ENCODE results near the gene RAMP3. TPM values are rescaled to one million over a fixed set of nuclear protein-coding genes. Genes with fewer than 3 reads are reported as not detected.
"Not testable (repeated sequence)": the region's sequence is repeated elsewhere in the genome, so short reads cannot be mapped to it uniquely, and the experiment has no call there.

The RAMP3 gene
- total RNA-seq, 1 donor from 2014 or later, result 5.7 TPM

DNA sequence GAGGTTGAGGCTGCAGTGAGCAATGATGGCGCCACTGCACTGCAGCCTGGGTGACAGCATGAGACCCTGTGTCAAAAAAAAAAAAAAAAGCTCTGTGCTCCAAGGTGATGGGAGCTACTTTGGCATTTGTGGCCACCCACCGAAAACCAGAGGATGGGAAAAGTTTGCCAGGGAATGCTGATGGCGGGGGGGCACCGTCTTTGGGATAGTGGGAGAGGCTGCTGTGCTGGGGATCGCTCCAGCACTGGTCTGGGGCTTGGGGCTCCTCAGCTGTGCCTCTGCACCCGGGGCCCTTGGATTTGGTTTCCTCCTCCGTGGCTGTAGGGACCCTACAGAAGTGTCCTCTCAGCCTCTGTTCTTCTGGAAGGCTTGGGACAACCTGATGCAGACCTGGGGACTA lies 11.7 kb upstream of the RAMP3 start:
- H3K27me3 ChIP-seq (ENCODE audit: control insufficient read depth in 3 of 3, insufficient read depth in 3 of 3, low read length in 3 of 3), result peaks cover 7 to 37% (median 19%) of the 10 kb centered on the region in 3 donors
- no peaks in the 10 kb centered on the region for H3K4me1 ChIP-seq (ENCODE audit: control insufficient read depth in 3 of 3, insufficient read depth in 3 of 3, low read length in 3 of 3)
- H3K9me3 ChIP-seq (ENCODE audit: control insufficient read depth in 3 of 3, low read length in 3 of 3), result no peaks in the 10 kb centered on the region
- H3K27ac ChIP-seq (ENCODE audit: low read depth, low read length), result no peak overlapping the region
- H3K9ac ChIP-seq (ENCODE audit: low read depth in 1 of 3, low read length in 3 of 3), result no peak overlapping the region
- no peak overlapping the region for H3K4me3 ChIP-seq (ENCODE audit: low read length in 3 of 3)
- no peaks in the 10 kb centered on the region for H3K36me3 ChIP-seq (ENCODE audit: control insufficient read depth in 3 of 3, insufficient read depth in 3 of 3, low read length in 3 of 3)

DNA sequence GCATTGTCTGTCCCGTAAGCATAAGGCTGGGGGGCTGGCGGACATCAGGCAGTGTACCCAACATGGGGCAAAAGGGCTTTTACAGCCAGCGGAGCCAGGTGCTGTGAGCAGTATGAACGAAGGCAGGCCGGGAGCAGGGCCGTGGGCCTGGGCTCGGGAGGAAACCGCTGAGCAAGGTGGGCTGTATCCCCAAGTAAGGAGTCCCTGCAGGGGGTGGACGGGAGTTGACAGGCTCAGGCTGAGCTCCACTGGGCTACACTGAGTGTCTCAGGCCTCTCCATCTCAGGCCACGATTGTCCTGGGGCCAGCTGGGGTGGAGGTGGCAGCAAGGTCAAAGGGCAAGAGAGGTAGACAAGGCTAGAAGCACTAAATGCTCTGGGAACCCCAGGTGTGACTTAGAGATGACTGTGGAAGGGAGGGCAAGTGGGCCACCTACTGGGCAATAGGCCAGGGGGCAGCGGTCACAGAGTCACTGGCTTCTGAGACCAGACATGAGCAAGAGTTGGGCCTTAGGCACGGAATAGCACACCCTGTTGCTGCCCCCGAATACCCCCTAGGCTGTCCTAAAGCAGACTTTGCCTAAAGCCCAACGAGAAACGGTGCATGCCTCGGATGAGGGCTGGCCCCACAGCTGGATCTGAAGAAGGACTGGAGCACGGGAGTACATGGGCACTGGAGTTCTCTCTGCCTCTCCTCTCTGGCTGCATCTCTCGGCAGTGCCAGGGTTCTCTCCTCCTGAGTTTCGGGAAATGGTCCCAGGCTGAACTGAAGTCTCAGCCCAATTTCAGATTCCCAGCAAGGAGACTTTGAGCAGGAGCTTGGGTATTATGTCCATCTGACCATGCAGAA lies 10.8 kb upstream of the RAMP3 start:
- Histone ChIP-seq H3K27me3 (ENCODE audit: control insufficient read depth in 3 of 3, insufficient read depth in 3 of 3, low read length in 3 of 3) (peaks cover 7 to 42% (median 22%) of the 10 kb centered on the region in 3 donors), H3K9me3 (ENCODE audit: control insufficient read depth in 3 of 3, low read length in 3 of 3) (no peaks in the 10 kb centered on the region), H3K4me1 (ENCODE audit: control insufficient read depth in 3 of 3, insufficient read depth in 3 of 3, low read length in 3 of 3) (no peaks in the 10 kb centered on the region), H3K27ac (ENCODE audit: low read depth, low read length) (no peak overlapping the region), H3K9ac (ENCODE audit: low read depth in 1 of 3, low read length in 3 of 3) (no peak overlapping the region), H3K36me3 (ENCODE audit: control insufficient read depth in 3 of 3, insufficient read depth in 3 of 3, low read length in 3 of 3) (no peaks in the 10 kb centered on the region), H3K4me3 (ENCODE audit: low read length in 3 of 3) (no peak overlapping the region)

DNA sequence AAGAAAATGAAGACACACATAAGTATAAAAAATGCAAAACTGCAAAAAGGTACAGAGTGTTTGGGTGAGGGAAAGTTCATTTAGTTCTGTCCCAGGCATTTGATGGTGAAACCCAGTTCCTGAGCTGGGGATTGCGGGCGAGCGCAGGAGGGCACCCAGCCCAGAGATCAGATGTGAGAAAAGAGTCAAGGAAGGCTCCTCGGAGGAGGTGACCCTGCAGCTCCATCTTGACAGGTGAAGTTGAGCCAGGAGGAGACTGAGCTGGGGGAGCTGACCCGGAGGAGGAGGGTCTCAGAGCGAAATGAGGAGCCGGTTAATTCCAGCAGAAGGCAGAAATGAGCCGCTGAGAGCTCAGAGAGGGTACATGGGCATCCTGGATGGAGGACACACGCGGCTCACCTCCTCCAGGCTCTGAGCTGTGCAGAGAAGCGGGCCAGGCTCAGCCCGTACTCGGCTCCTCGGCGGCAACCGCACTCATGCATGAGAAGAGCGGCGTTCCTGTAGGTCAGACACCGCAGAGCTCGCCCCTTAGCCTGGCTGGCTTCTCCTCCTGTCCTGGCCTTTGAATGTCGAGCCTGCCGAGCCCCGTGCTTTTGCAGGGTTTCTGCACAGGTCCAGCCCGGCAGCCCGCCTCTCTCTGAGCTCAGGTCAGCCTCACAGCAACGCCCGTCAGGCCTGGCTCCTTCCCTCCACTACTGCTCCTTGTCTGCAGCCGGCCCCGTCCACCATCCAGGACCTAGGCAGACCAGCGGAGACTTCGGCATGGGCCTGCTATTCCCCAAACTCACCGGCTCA lies 9.5 kb upstream of the RAMP3 start:
- H3K27me3 ChIP-seq (ENCODE audit: control insufficient read depth in 3 of 3, insufficient read depth in 3 of 3, low read length in 3 of 3), result peaks cover 7 to 46% (median 22%) of the 10 kb centered on the region in 3 donors
- no peak overlapping the region for H3K4me3 ChIP-seq (ENCODE audit: low read length in 3 of 3)
- no peaks in the 10 kb centered on the region for H3K36me3 ChIP-seq (ENCODE audit: control insufficient read depth in 3 of 3, insufficient read depth in 3 of 3, low read length in 3 of 3)
- H3K27ac ChIP-seq (ENCODE audit: low read depth, low read length), result no peak overlapping the region
- H3K9me3 ChIP-seq (ENCODE audit: control insufficient read depth in 3 of 3, low read length in 3 of 3), result no peaks in the 10 kb centered on the region
- no peaks in the 10 kb centered on the region for H3K4me1 ChIP-seq (ENCODE audit: control insufficient read depth in 3 of 3, insufficient read depth in 3 of 3, low read length in 3 of 3)
- no peak overlapping the region for H3K9ac ChIP-seq (ENCODE audit: low read depth in 1 of 3, low read length in 3 of 3)

DNA sequence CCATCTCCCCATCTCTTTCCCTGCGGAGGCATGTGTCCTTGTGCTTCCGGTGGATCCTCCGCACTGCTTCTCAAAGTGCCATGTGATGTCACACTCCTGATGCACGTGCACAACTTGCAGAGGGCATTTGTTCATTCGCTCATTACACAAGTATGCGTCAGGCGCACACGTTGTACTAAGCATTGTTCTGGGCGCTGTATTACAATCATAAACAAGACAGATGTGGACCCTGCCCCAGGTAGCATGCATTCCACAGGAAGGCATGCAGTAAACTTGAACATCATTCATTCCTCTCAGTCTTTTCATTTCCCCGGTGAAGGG lies 9.0 kb upstream of the RAMP3 start:
- no peak overlapping the region for H3K27ac ChIP-seq (ENCODE audit: low read depth, low read length)
- no peaks in the 10 kb centered on the region for H3K36me3 ChIP-seq (ENCODE audit: control insufficient read depth in 3 of 3, insufficient read depth in 3 of 3, low read length in 3 of 3)
- no peaks in the 10 kb centered on the region for H3K9me3 ChIP-seq (ENCODE audit: control insufficient read depth in 3 of 3, low read length in 3 of 3)
- H3K9ac ChIP-seq (ENCODE audit: low read depth in 1 of 3, low read length in 3 of 3), result no peak overlapping the region
- peaks cover 7 to 46% (median 22%) of the 10 kb centered on the region in 3 donors for H3K27me3 ChIP-seq (ENCODE audit: control insufficient read depth in 3 of 3, insufficient read depth in 3 of 3, low read length in 3 of 3)
- no peak overlapping the region for H3K4me3 ChIP-seq (ENCODE audit: low read length in 3 of 3)
- no peaks in the 10 kb centered on the region for H3K4me1 ChIP-seq (ENCODE audit: control insufficient read depth in 3 of 3, insufficient read depth in 3 of 3, low read length in 3 of 3)

DNA sequence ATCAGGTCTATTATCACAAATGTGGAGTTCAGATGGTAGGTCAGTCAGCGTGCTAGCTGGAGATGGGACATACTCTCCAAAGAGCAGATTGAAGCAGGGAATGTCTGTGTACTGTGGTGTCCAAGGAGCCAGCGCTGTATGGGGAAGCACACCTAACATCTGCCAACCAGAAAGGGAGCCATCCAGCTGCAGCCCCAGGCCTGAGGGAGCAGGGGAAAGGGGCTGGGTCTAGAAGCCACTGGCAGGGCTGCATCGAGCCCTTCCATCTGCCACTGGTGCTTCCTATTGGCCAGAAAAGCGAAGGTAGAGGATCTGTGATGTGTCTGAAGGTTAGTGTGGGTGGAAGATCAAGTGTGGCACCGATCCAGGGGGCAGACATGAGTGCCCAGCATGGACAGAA lies 8.0 kb upstream of the RAMP3 start:
- H3K27me3 ChIP-seq (ENCODE audit: control insufficient read depth in 3 of 3, insufficient read depth in 3 of 3, low read length in 3 of 3), result peaks cover 7 to 39% (median 22%) of the 10 kb centered on the region in 3 donors
- no peak overlapping the region for H3K27ac ChIP-seq (ENCODE audit: low read depth, low read length)

DNA sequence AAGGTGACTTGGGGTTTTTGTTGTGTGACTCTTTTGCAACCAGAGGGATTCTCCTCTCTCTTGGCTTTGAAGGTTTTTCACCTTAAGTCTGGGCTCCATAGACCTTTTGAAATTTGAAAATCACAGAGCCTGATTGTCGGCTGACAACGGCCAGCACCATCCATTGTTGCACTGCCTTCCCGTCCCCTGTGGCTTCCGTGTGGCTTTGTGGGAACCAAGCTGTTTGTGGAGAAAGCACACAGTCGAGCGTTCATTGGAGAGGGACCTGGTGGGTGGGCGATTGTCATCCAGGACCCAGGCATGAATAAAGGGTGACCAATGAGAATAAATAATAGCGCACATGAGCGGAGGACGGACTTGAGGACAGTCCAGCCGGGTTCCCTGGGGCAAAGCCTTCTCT lies 7.4 kb upstream of the RAMP3 start:
- H3K9me3 ChIP-seq (ENCODE audit: control insufficient read depth in 3 of 3, low read length in 3 of 3), result no peaks in the 10 kb centered on the region
- no peak overlapping the region for H3K27ac ChIP-seq (ENCODE audit: low read depth, low read length)
- H3K27me3 ChIP-seq (ENCODE audit: control insufficient read depth in 3 of 3, insufficient read depth in 3 of 3, low read length in 3 of 3), result peaks cover 7 to 33% (median 19%) of the 10 kb centered on the region in 3 donors
- H3K4me1 ChIP-seq (ENCODE audit: control insufficient read depth in 3 of 3, insufficient read depth in 3 of 3, low read length in 3 of 3), result peaks cover 0 to 2% (median 0%) of the 10 kb centered on the region in 3 donors
- H3K9ac ChIP-seq (ENCODE audit: low read depth in 1 of 3, low read length in 3 of 3), result no peak overlapping the region
- H3K36me3 ChIP-seq (ENCODE audit: control insufficient read depth in 3 of 3, insufficient read depth in 3 of 3, low read length in 3 of 3), result no peaks in the 10 kb centered on the region
- H3K4me3 ChIP-seq (ENCODE audit: low read length in 3 of 3), result no peak overlapping the region

More for the DNA sequence above, 8.0 kb upstream of the RAMP3 start:
- H3K9ac ChIP-seq (ENCODE audit: low read depth in 1 of 3, low read length in 3 of 3), result no peak overlapping the region
- peaks cover 0 to 2% (median 0%) of the 10 kb centered on the region in 3 donors for H3K4me1 ChIP-seq (ENCODE audit: control insufficient read depth in 3 of 3, insufficient read depth in 3 of 3, low read length in 3 of 3)
- no peaks in the 10 kb centered on the region for H3K9me3 ChIP-seq (ENCODE audit: control insufficient read depth in 3 of 3, low read length in 3 of 3)
- H3K36me3 ChIP-seq (ENCODE audit: control insufficient read depth in 3 of 3, insufficient read depth in 3 of 3, low read length in 3 of 3), result no peaks in the 10 kb centered on the region
- H3K4me3 ChIP-seq (ENCODE audit: low read length in 3 of 3), result no peak overlapping the region

DNA sequence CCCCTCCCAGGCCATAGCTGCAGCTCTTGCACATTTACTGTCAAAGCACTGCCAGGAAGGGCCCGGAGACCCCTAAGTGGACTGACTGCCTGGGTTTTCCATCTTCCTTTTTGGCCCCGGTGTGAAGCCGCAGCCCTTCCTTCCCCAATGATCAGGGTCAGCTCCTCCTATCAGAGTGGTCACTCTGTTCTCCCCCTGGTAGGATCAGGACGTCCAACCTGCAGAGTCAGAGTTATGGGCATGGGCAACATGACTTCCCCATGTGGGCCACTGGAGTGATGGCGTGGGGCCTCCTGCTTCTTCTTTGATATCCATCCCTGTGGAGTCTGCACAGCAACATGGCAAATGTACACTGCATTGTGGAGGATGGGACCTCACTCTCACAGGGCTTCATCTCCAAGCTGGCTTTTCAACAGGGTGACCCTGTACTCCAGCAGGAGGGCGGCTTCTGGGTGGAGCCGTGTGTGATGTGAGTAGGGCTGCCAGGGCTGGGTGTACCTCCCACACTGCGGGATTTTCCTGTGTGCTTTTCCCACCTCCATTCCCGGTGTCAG lies 6.4 kb upstream of the RAMP3 start:
- Histone ChIP-seq H3K36me3 (ENCODE audit: control insufficient read depth in 3 of 3, insufficient read depth in 3 of 3, low read length in 3 of 3) (no peaks in the 10 kb centered on the region), H3K4me1 (ENCODE audit: control insufficient read depth in 3 of 3, insufficient read depth in 3 of 3, low read length in 3 of 3) (peaks cover 0 to 2% (median 0%) of the 10 kb centered on the region in 3 donors), H3K9ac (ENCODE audit: low read depth in 1 of 3, low read length in 3 of 3) (no peak overlapping the region), H3K9me3 (ENCODE audit: control insufficient read depth in 3 of 3, low read length in 3 of 3) (no peaks in the 10 kb centered on the region), H3K27me3 (ENCODE audit: control insufficient read depth in 3 of 3, insufficient read depth in 3 of 3, low read length in 3 of 3) (peaks cover 7 to 33% (median 19%) of the 10 kb centered on the region in 3 donors), H3K27ac (ENCODE audit: low read depth, low read length) (no peak overlapping the region), H3K4me3 (ENCODE audit: low read length in 3 of 3) (no peak overlapping the region)

DNA sequence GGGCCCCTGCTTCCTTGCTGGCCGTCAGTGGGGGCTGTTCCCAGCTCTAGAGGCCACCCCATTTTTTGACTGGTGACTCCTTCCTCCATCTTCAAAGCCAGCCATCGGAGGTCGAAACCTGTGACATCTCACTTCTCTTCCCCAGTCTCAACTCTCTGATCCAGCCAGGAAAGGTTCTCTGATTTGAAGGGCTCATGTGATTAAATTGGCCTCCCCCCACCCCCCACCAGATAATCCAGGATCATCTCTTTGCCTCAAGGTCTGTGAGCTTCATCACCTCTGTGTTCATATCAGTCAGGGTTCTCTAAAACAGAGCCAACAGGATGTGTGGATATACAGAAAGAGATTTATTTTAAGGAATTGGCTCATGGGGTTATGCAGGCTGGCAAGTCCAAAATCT lies 5.6 kb upstream of the RAMP3 start:
- Histone ChIP-seq H3K4me3 (ENCODE audit: low read length in 3 of 3) (no peak overlapping the region), H3K9ac (ENCODE audit: low read depth in 1 of 3, low read length in 3 of 3) (no peak overlapping the region), H3K36me3 (ENCODE audit: control insufficient read depth in 3 of 3, insufficient read depth in 3 of 3, low read length in 3 of 3) (no peaks in the 10 kb centered on the region), H3K9me3 (ENCODE audit: control insufficient read depth in 3 of 3, low read length in 3 of 3) (no peaks in the 10 kb centered on the region), H3K27me3 (ENCODE audit: control insufficient read depth in 3 of 3, insufficient read depth in 3 of 3, low read length in 3 of 3) (peaks cover 6 to 30% (median 17%) of the 10 kb centered on the region in 3 donors), H3K4me1 (ENCODE audit: control insufficient read depth in 3 of 3, insufficient read depth in 3 of 3, low read length in 3 of 3) (peaks cover 0 to 3% (median 0%) of the 10 kb centered on the region in 3 donors), H3K27ac (ENCODE audit: low read depth, low read length) (no peak overlapping the region)

DNA sequence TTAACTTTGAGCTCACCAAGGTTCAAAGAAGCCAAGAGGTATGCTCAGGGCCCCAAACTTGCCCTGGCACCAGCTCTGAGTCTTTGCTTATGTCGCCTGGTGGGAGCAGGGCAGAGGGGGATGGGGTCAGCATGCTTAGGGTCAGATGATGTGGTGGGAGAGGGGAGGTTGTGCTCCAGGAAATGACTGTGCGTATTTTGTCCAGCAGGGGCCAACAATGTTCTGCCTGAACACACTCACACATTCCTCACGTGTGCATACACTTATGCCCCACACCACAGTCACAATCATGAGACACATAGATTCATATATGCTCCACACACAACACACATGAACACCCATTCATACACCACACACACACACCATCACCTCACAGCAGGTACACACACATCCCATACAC lies 4.4 kb upstream of the RAMP3 start:
- H3K9me3 ChIP-seq (ENCODE audit: control insufficient read depth in 3 of 3, low read length in 3 of 3), result no peaks in the 10 kb centered on the region
- H3K4me1 ChIP-seq (ENCODE audit: control insufficient read depth in 3 of 3, insufficient read depth in 3 of 3, low read length in 3 of 3), result peaks cover 0 to 3% (median 0%) of the 10 kb centered on the region in 3 donors
- peaks cover 5 to 36% (median 19%) of the 10 kb centered on the region in 3 donors for H3K27me3 ChIP-seq (ENCODE audit: control insufficient read depth in 3 of 3, insufficient read depth in 3 of 3, low read length in 3 of 3)
- no peak overlapping the region for H3K27ac ChIP-seq (ENCODE audit: low read depth, low read length)
- H3K4me3 ChIP-seq (ENCODE audit: low read length in 3 of 3), result no peak overlapping the region
- H3K9ac ChIP-seq (ENCODE audit: low read depth in 1 of 3, low read length in 3 of 3), result no peak overlapping the region
- no peaks in the 10 kb centered on the region for H3K36me3 ChIP-seq (ENCODE audit: control insufficient read depth in 3 of 3, insufficient read depth in 3 of 3, low read length in 3 of 3)

DNA sequence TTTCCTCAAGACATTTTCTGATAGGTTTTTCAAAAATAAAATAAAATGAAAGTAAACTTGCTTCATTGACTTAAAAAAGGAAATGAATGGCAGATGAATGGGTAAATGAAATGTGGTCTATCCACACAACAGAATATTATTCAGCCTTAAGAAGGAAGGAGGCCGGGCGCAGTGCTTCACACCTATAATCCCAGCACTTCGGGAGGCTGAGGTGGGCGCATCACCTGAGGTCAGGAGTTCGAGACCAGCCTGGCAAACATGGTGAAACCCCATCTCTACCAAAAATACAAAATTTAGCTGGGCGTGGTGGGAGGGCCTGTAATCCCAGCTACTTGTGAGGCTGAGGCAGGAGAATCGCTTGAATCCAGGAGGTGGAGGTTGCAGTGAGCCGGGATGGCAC lies 3.7 kb upstream of the RAMP3 start:
- peaks cover 11 to 32% (median 16%) of the 10 kb centered on the region in 3 donors for H3K27me3 ChIP-seq (ENCODE audit: control insufficient read depth in 3 of 3, insufficient read depth in 3 of 3, low read length in 3 of 3)
- not testable (repeated sequence) for H3K4me1 ChIP-seq (ENCODE audit: control insufficient read depth in 3 of 3, insufficient read depth in 3 of 3, low read length in 3 of 3); H3K4me3 ChIP-seq (ENCODE audit: low read length in 3 of 3); H3K9ac ChIP-seq (ENCODE audit: low read depth in 1 of 3, low read length in 3 of 3); H3K27ac ChIP-seq (ENCODE audit: low read depth, low read length); H3K9me3 ChIP-seq (ENCODE audit: control insufficient read depth in 3 of 3, low read length in 3 of 3); H3K36me3 ChIP-seq (ENCODE audit: control insufficient read depth in 3 of 3, insufficient read depth in 3 of 3, low read length in 3 of 3)

All from skeletal muscle tissue (tissue), 4 donors.